Nephron (organoid): ENCODE data around the gene FAM3B.
"Not testable (repeated sequence)": the region's sequence is repeated elsewhere in the genome, so short reads cannot be mapped to it uniquely, and the experiment has no call there.

Experiments
- H3K27ac Mint-ChIP-seq, 3 experiments: 2 replicates each; pipeline ENCODE4 v1.8.0; 2020; ENCODE audit warnings: mixed read lengths in 3 of 3, mild to moderate bottlenecking in 2 of 3, moderate library complexity in 1 of 3
- H3K27me3 Mint-ChIP-seq: 2 replicates; pipeline ENCODE4 v1.8.0; 2021; ENCODE audit warnings: low read depth, mild to moderate bottlenecking, moderate library complexity, mixed read lengths
- H3K36me3 Mint-ChIP-seq: 2 replicates; pipeline ENCODE4 v1.8.0; 2020; ENCODE audit warnings: low read depth, mixed read lengths
- H3K4me1 Mint-ChIP-seq: 2 replicates; pipeline ENCODE4 v1.8.0; 2020; ENCODE audit warnings: mixed read lengths
- H3K4me3 Mint-ChIP-seq, 3 experiments: 2 replicates each; pipeline ENCODE4 v1.8.0; 2020; ENCODE audit warnings: mild to moderate bottlenecking in 3 of 3, mixed read lengths in 3 of 3, moderate library complexity in 2 of 3
- H3K9me3 Mint-ChIP-seq: 2 replicates; pipeline ENCODE4 v1.8.0; 2020; ENCODE audit warnings: mixed read lengths
- TF ChIP-seq, protein P1 (sequence below), 3 experiments: fragments of 200-600 bp; sonication (generic); IDR thresholded peaks; one replicate each; pipeline ENCODE4 v1.5.0; 2021; ENCODE audit warnings: antibody characterized with exemption in 3 of 3; ENCODE audit not compliant: unreplicated experiment in 3 of 3

Gene FAM3B

DNA sequence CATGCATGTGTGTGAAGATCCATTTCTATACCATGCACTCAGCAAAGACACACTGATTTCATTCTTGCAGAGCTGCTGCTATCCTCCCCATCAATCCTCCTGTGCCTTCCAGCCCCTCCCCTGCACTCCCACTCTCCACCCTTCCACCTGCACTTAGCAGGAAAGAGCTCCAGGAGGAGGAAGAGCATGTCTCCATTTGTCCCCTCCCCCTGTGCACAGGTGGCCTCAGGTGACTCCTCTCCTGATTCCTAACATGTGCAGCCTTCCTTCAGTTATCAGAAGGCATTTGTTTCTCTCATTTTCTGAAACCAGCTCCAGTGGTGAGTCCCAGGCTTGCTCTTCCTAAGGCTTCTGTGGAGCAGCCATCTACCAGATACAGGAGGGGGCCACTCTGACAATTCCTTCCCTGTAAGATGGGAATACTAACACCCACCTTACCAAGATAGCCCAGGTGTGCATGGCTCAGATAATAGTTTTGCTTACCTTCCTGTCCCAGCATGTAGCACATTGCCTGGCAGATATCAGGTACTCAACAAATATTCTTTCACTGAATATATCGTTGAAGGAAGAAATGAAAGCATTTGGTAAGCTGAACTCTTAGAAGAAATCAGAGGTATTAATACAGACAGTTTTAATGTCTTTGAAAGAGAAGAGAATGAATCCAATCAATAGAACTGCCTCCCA, 21.9 kb upstream of the FAM3B start:
- Mint-ChIP-seq H3K9me3 (peaks cover 21% of the 10 kb centered on the region), H3K27ac (no peak overlapping the region), H3K36me3 (no peaks in the 10 kb centered on the region), H3K4me1 (no peaks in the 10 kb centered on the region), H3K4me3 (no peak overlapping the region), H3K27me3 (peaks cover 23% of the 10 kb centered on the region)
- TF ChIP-seq, protein P1, sequence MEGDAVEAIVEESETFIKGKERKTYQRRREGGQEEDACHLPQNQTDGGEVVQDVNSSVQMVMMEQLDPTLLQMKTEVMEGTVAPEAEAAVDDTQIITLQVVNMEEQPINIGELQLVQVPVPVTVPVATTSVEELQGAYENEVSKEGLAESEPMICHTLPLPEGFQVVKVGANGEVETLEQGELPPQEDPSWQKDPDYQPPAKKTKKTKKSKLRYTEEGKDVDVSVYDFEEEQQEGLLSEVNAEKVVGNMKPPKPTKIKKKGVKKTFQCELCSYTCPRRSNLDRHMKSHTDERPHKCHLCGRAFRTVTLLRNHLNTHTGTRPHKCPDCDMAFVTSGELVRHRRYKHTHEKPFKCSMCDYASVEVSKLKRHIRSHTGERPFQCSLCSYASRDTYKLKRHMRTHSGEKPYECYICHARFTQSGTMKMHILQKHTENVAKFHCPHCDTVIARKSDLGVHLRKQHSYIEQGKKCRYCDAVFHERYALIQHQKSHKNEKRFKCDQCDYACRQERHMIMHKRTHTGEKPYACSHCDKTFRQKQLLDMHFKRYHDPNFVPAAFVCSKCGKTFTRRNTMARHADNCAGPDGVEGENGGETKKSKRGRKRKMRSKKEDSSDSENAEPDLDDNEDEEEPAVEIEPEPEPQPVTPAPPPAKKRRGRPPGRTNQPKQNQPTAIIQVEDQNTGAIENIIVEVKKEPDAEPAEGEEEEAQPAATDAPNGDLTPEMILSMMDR (IDR thresholded peaks at IDR 0.05; ENCODE audit: unreplicated experiment in 3 of 3) = no peak

DNA sequence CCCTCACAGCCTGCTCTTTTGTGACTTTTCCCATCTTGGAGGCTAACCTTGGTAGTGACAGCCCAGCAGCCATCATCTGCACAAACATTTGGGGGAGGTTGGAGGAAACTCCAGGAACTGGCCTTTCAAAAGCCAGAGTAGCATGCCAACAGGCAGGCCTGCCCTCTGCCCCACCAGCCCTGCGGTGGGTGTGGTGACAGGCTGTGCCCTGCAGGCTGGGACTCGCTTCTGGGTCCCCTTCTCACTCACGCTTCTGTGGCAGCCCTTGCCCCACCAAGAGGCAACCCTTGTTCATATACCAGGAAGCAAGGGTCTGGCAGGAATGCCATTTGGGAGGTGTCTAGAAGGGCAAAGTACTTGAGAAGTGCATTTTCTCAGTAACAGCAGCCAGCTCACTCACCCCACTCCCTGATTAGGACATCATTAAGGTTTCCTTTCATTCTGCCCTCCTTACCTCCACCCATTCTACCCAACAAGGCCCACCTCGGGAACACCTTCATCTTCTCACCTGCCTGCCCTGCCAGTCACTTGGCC, 20.8 kb upstream of the FAM3B start:
- TF ChIP-seq, protein P1 (IDR thresholded peaks at IDR 0.05; ENCODE audit: unreplicated experiment in 3 of 3) = no peak
- H3K4me1 Mint-ChIP-seq = no peaks in the 10 kb centered on the region
- no peak overlapping the region for H3K4me3 Mint-ChIP-seq
- H3K36me3 Mint-ChIP-seq = no peaks in the 10 kb centered on the region
- peaks cover 21% of the 10 kb centered on the region for H3K9me3 Mint-ChIP-seq
- peaks cover 12% of the 10 kb centered on the region for H3K27me3 Mint-ChIP-seq
- no peak overlapping the region for H3K27ac Mint-ChIP-seq

DNA sequence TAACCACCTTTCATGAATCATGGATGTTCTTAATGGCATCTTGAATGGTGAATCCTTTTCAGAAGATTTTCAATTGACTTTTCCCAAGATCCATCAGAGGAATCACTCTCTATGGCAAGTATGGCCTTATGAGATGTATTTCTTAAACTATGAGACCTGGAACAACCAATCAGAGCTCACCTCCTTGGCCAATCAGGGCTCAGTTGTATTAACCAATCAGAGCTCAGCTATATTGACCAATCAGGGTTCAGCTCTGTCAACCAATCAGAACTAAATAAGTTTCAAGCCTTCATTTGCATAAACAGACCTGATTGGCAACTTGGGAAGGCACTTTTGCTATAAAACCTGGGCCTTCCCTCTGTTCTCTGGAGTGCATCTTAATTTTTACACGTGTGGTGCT, 13.6 kb upstream of the FAM3B start:
- no peak overlapping the region for H3K4me3 Mint-ChIP-seq
- H3K9me3 Mint-ChIP-seq = peaks cover 24% of the 10 kb centered on the region
- TF ChIP-seq, protein P1 (IDR thresholded peaks at IDR 0.05; ENCODE audit: unreplicated experiment in 3 of 3) = no peak
- no peaks in the 10 kb centered on the region for H3K36me3 Mint-ChIP-seq
- H3K4me1 Mint-ChIP-seq = no peaks in the 10 kb centered on the region
- peaks cover 25% of the 10 kb centered on the region for H3K27me3 Mint-ChIP-seq
- H3K27ac Mint-ChIP-seq = no peak overlapping the region

DNA sequence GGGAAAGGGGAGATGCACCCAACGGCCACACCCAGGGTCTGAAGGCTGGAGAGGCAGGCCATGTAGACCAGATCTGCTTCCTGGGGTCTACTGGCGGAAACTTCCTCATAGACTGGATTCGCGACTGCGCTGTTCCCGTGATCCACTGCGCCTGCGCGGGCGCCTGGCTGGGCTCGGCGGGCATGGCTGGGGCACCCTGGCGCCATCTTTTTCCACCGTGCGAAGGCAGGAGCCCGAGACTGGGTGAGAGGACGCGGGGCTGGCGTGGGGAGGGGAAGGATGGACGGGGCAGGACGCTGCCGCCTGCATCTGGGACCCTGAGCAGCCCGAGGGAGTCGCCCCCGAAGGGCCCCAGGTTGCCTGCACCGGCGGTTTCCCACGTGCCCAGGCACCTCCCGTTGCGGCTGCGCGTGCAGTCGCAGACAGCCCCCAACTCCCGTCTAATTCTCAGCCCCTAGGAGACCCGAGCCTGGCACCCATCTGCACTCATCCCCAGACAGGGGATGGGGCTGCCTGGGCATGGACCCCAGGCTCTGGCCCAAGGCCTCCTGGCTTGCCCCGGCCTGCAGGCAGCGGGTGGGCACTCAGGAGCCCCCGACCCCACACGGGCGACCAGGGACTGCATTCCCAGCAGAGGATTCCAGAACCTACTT, 12.4 kb upstream of the FAM3B start:
- Mint-ChIP-seq H3K4me3 (no peak overlapping the region), H3K27ac (no peak overlapping the region), H3K4me1 (no peaks in the 10 kb centered on the region), H3K27me3 (peaks cover 32% of the 10 kb centered on the region), H3K36me3 (no peaks in the 10 kb centered on the region), H3K9me3 (peaks cover 17% of the 10 kb centered on the region)
- TF ChIP-seq, protein P1 (IDR thresholded peaks at IDR 0.05; ENCODE audit: unreplicated experiment in 3 of 3) = no peak

DNA sequence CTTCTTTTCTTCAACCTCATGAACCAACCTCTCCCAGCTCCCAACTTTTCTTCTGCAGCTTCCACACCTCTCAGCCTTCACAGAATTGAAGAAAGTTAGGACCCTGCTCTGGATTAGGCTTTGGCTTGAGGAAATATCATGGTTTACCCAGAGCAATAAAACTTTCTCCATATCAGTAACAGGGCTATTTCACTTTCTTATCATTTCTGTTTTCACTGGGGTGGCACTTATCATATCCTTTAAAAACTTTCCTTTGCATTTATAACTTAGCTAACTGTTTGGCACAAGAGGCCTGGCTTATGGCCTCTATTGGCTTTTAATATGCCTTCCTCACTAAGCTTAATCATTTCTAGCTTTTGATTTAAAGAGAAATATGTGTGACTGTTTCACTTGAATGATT, 9.4 kb upstream of the FAM3B start:
- H3K4me1 Mint-ChIP-seq = no peaks in the 10 kb centered on the region
- no peak overlapping the region for H3K27ac Mint-ChIP-seq
- H3K27me3 Mint-ChIP-seq = peaks cover 43% of the 10 kb centered on the region
- H3K9me3 Mint-ChIP-seq = peaks cover 13% of the 10 kb centered on the region
- TF ChIP-seq, protein P1 (IDR thresholded peaks at IDR 0.05; ENCODE audit: unreplicated experiment in 3 of 3) = no peak
- H3K4me3 Mint-ChIP-seq = no peak overlapping the region
- no peaks in the 10 kb centered on the region for H3K36me3 Mint-ChIP-seq

DNA sequence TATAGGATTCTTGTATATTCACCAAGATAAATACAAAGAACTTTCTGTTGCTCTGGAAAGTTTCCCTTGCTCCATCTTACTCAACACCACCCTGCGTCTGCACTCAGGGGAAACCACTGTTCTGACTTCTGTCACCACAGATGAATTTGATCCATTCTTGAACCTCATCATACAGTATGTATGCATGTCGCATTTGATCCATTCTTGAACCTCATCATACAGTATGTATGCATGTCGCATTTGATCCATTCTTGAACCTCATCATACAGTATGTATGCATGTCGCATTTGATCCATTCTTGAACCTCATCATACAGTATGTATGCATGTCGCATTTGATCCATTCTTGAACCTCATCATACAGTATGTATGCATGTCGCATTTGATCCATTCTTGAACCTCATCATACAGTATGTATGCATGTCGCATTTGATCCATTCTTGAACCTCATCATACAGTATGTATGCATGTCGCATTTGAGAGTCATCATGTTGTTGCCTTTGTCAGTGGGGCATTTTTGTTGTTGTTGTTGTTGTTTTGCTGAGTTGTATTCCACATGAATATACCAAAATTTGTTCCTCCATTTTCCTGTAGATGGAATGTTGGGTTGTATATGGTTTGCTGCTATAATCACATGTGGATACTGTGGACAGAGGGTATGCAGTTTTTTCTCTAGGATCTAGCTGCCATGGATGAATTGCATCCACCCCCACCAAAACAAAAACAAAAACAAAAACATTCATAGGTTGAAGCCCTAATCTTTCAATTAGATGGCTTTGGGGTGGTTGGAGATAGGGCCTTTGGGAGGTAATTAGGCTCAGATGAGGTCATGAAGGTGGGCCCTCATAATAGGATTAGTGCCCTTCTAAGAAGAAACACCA, 3.1 kb upstream of the FAM3B start:
- not testable (repeated sequence) for H3K9me3 Mint-ChIP-seq, H3K4me1 Mint-ChIP-seq, H3K27ac Mint-ChIP-seq, H3K4me3 Mint-ChIP-seq, H3K36me3 Mint-ChIP-seq
- peaks cover 52% of the 10 kb centered on the region for H3K27me3 Mint-ChIP-seq
